GM23338 (cell line): Measurements from ENCODE around the gene PRR27. TPM values are rescaled to one million over a fixed set of nuclear protein-coding genes. Genes with fewer than 3 reads are reported as not detected.

Experiments
- ATAC-seq: fragments of 200-7000 bp; cut with Tn5 transposase; 3 replicates; pipeline ENCODE4 v1.9.1; 2020
- DNase-seq: peaks from one replicate; pipeline ENCODE4 v3.0.0-alpha.2; 2015; ENCODE audit warnings: low spot score
- H2AFZ ChIP-seq: fragments of 200-600 bp; sonication (generic); 2 replicates; pipeline ENCODE4 v1.8.0; 2016; ENCODE audit warnings: antibody characterized with exemption, mild to moderate bottlenecking, moderate library complexity
- H3F3A ChIP-seq: fragments of 200-600 bp; sonication (generic); replicated peaks from 2 replicates; pipeline ENCODE4 v1.8.0; 2017; ENCODE audit warnings: antibody characterized with exemption, mixed run types, low read depth
- H3K27ac ChIP-seq: fragments of 200-600 bp; sonication (generic); 2 replicates; pipeline ENCODE4 v1.6.1; 2016; ENCODE audit warnings: low read depth
- H3K27me3 ChIP-seq: fragments of 200-600 bp; sonication (generic); 2 replicates; pipeline ENCODE4 v1.8.0; 2016; ENCODE audit warnings: mild to moderate bottlenecking, mixed run types, moderate library complexity; ENCODE audit not compliant: insufficient read depth
- H3K36me3 ChIP-seq: fragments of 200-600 bp; sonication (generic); 2 replicates; pipeline ENCODE4 v1.8.0; 2016; ENCODE audit warnings: mild to moderate bottlenecking; ENCODE audit not compliant: insufficient read depth
- H3K4me1 ChIP-seq: fragments of 200-600 bp; sonication (generic); 2 replicates; pipeline ENCODE4 v1.8.0; 2016; ENCODE audit warnings: mild to moderate bottlenecking, moderate library complexity; ENCODE audit not compliant: insufficient read depth
- H3K4me2 ChIP-seq: fragments of 200-600 bp; sonication (generic); 2 replicates; pipeline ENCODE4 v1.7.1; 2017; ENCODE audit warnings: mixed run types
- H3K4me3 ChIP-seq: fragments of 200-600 bp; sonication (generic); 2 replicates; pipeline ENCODE4 v1.6.1; 2016; ENCODE audit warnings: mixed run types
- H3K79me2 ChIP-seq: fragments of 200-600 bp; sonication (generic); replicated peaks from 2 replicates; pipeline ENCODE4 v1.8.0; 2017; ENCODE audit warnings: mild to moderate bottlenecking; ENCODE audit not compliant: insufficient read depth
- H3K9me2 ChIP-seq: fragments of 200-600 bp; sonication (generic); 2 replicates; pipeline ENCODE4 v1.8.0; 2017; ENCODE audit not compliant: insufficient read depth
- H4K20me1 ChIP-seq: fragments of 200-600 bp; sonication (generic); replicated peaks from 2 replicates; pipeline ENCODE4 v1.8.0; 2017; ENCODE audit warnings: mild to moderate bottlenecking; ENCODE audit not compliant: insufficient read depth
- H3K27ac Mint-ChIP-seq: 2 replicates; pipeline ENCODE4 v1.8.0; 2020; ENCODE audit warnings: inconsistent platforms, mild to moderate bottlenecking, moderate library complexity, mixed read lengths
- H3K27me3 Mint-ChIP-seq: 3 replicates; pipeline ENCODE4 v1.8.0; 2022; ENCODE audit warnings: low read depth, mild to moderate bottlenecking, moderate library complexity, mixed read lengths, inconsistent platforms; ENCODE audit not compliant: insufficient read depth, poor library complexity
- H3K36me3 Mint-ChIP-seq: 3 replicates; pipeline ENCODE4 v1.8.0; 2021; ENCODE audit warnings: low read depth, mild to moderate bottlenecking, inconsistent platforms, moderate library complexity, mixed read lengths
- H3K4me1 Mint-ChIP-seq: 3 replicates; pipeline ENCODE4 v1.8.0; 2020; ENCODE audit warnings: mild to moderate bottlenecking, inconsistent platforms, mixed read lengths
- H3K4me3 Mint-ChIP-seq: 3 replicates; pipeline ENCODE4 v1.8.0; 2021; ENCODE audit warnings: moderate library complexity, mild to moderate bottlenecking, inconsistent platforms, mixed read lengths
- H3K9me3 Mint-ChIP-seq: 3 replicates; pipeline ENCODE4 v1.8.0; 2020; ENCODE audit warnings: moderate library complexity, mild to moderate bottlenecking, inconsistent platforms, mixed read lengths
- EZH2phosphoT487 ChIP-seq: fragments of 200-600 bp; sonication (generic); IDR thresholded peaks from one replicate; pipeline ENCODE4 v1.8.1; 2018; ENCODE audit warnings: antibody characterized with exemption; ENCODE audit not compliant: unreplicated experiment
- REST ChIP-seq: IDR thresholded peaks from one replicate; pipeline ENCODE4 v1.6.1; 2018; ENCODE audit warnings: antibody characterized with exemption; ENCODE audit not compliant: unreplicated experiment
- STAT1 ChIP-seq: IDR thresholded peaks from one replicate; pipeline ENCODE4 v1.6.1; 2016; ENCODE audit warnings: antibody characterized with exemption; ENCODE audit not compliant: unreplicated experiment
- ZNF462 ChIP-seq: fragments of 250-450 bp; sonication (Bioruptor Pico); IDR thresholded peaks from 2 replicates; pipeline ENCODE4 v1.5.0; 2020; ENCODE audit warnings: mild to moderate bottlenecking, moderate library complexity
- polyA plus RNA-seq: library from polyadenylated mRNA; unstranded; fragments of >200 nt; fragmentation: Nextera tagmentation; extraction: Ambion mirVana; gene quantifications from 2 replicates; pipeline ENCODE4 v1.2.1, GENCODE V29; 2016
- total RNA-seq: library from RNA; depleted of rRNA; stranded (reverse); fragments of >200 nt; shearing (Covaris generic); gene quantifications from 2 replicates; pipeline ENCODE4 v1.2.3, GENCODE V29; 2014

PRR27 gene
- total and polyA plus RNA-seq, 2 experiments from 2014 or later, result not detected

GRCh38 chr4:70191647-70192046 is 37.6 kb downstream of the PRR27 start:
- Mint-ChIP-seq H3K27me3 (peaks cover 3% of the 10 kb centered on the region), H3K9me3 (no peaks in the 10 kb centered on the region; the same call in 2 of the 3 replicates), H3K4me1 (peaks cover 4% of the 10 kb centered on the region; the same call in 2 of the 3 replicates), H3K36me3 (no peaks in the 10 kb centered on the region), H3K27ac (no peak overlapping the region), H3K4me3 (no peak overlapping the region)
- Histone ChIP-seq H3K4me3 (no peak overlapping the region), H3K27me3 (no peaks in the 10 kb centered on the region), H3F3A (no peaks in the 10 kb centered on the region), H3K4me1 (peaks cover 3% of the 10 kb centered on the region; the same call in 1 of the 2 replicates), H3K36me3 (no peaks in the 10 kb centered on the region), H3K4me2 (no peak overlapping the region), H3K9me2 (no peaks in the 10 kb centered on the region), H4K20me1 (no peaks in the 10 kb centered on the region), H3K27ac (no peak overlapping the region), H2AFZ (no peak overlapping the region), H3K79me2 (no peaks in the 10 kb centered on the region)
- DNase-seq (no peak), ATAC-seq (no peak)
- TF ChIP-seq EZH2phosphoT487 (no peak), STAT1 (no peak), ZNF462 (CRISPR knock-in tag) (no peak), REST (no peak)
